K562 (cell line): ENCODE results near the gene TRIP10. TPM values are rescaled to one million over a fixed set of nuclear protein-coding genes. Genes with fewer than 3 reads are reported as not detected.

Experiments
- ATAC-seq: fragments of 200-7000 bp; cut with Tn5 transposase; 3 replicates; pipeline ENCODE4 v1.9.1; 2020; ENCODE audit warnings: moderate library complexity
- BruUV-seq: library from RNA; stranded (reverse); fragments of 400-500 nt; replicated peaks from 2 replicates; lab custom pipeline; 2021; lab: Mats Ljungman, UMichigan
- CTCF ChIA-PET: fragments of 300-600 bp; formaldehyde crosslinking; extraction: SDS; loops from one replicate; lab custom pipeline; 2021; ENCODE audit warnings: low intra/inter-chr PET ratio; lab: Yijun Ruan, JAX
- POLR2A ChIA-PET: fragments of 300-600, 350-650 bp; sonication (Branson Sonifier 250); formaldehyde crosslinking; extraction: SDS; loops from one replicate; lab custom pipeline; 2021; ENCODE audit warnings: antibody characterized with exemption, inconsistent platforms; lab: Yijun Ruan, JAX
- DNase-seq, 4 experiments: peaks; one replicate each; pipeline versions ENCODE4 v3.0.0 to v3.0.0-alpha.2; 2011 to 2018; ENCODE audit warnings: low spot score in 3 of 4, mixed read lengths in 3 of 4; ENCODE audit errors: extremely low read depth in 1 of 4
- FAIRE-seq: peaks from 2 replicates; lab custom pipeline; 2011; peaks lifted over from hg19 to GRCh38; lab: Jason Lieb, UNC
- H2AFZ ChIP-seq: 2 replicates; pipeline ENCODE4 v1.6.0; 2011; ENCODE audit warnings: low read depth, low read length, control low read depth, inconsistent platforms
- H3K27ac ChIP-seq: fragments of 200-600 bp; 3 replicates; pipeline ENCODE4 v1.8.0; 2011; ENCODE audit warnings: low read depth, mild to moderate bottlenecking, control low read depth, inconsistent platforms, low read length, moderate library complexity, mixed read lengths; ENCODE audit errors: extremely low read depth
- H3K27me3 ChIP-seq, 2 experiments: fragments of 300-600 bp in 1 of 2; 2 replicates in 1 of 2; 3 replicates in 1 of 2; pipeline versions ENCODE4 v1.6.0 to v1.8.0; 2011; ENCODE audit warnings: inconsistent platforms in 2 of 2, low read length in 2 of 2, mild to moderate bottlenecking in 1 of 2, mixed read lengths in 1 of 2, moderate library complexity in 1 of 2; ENCODE audit not compliant: control insufficient read depth in 2 of 2, insufficient read depth in 2 of 2
- H3K36me3 ChIP-seq: fragments of 300-600 bp; 3 replicates; pipeline ENCODE4 v1.8.0; 2011; ENCODE audit warnings: mild to moderate bottlenecking, low read length, inconsistent platforms; ENCODE audit not compliant: control insufficient read depth, insufficient read depth
- H3K4me1 ChIP-seq, 2 experiments: fragments of 200-600 bp in 1 of 2; replicated peaks in 1 of 2; 2 replicates in 1 of 2; 3 replicates in 1 of 2; pipeline versions ENCODE4 v1.5.1 to v1.8.0; 2011; ENCODE audit warnings: inconsistent platforms in 2 of 2, low read length in 2 of 2, mild to moderate bottlenecking in 1 of 2, mixed read lengths in 1 of 2, moderate library complexity in 1 of 2; ENCODE audit not compliant: control insufficient read depth in 2 of 2, insufficient read depth in 2 of 2
- H3K4me2 ChIP-seq: 2 replicates; pipeline ENCODE4 v1.6.1; 2011; ENCODE audit warnings: low read length, control low read depth, inconsistent platforms, mixed read lengths; ENCODE audit not compliant: insufficient read depth
- H3K4me3 ChIP-seq: fragments of 200-600 bp; sonication (generic), shearing (Covaris generic); 2 replicates; pipeline ENCODE4 v1.5.1; 2016; ENCODE audit warnings: control low read depth, inconsistent platforms
- H3K79me2 ChIP-seq: fragments of 200-600 bp; 3 replicates; pipeline ENCODE4 v1.8.0; 2011; ENCODE audit warnings: low read length, inconsistent platforms; ENCODE audit not compliant: control insufficient read depth, insufficient read depth
- H3K9ac ChIP-seq, 2 experiments: 2 replicates each; pipeline versions ENCODE4 v1.6.0 to v1.6.1; 2011; ENCODE audit warnings: low read depth in 2 of 2, low read length in 2 of 2, control low read depth in 1 of 2, inconsistent platforms in 1 of 2, mild to moderate bottlenecking in 1 of 2, mixed read lengths in 1 of 2; ENCODE audit not compliant: insufficient read depth in 1 of 2
- H3K9me1 ChIP-seq: one replicate; pipeline ENCODE4 v1.6.0; 2011; ENCODE audit warnings: inconsistent platforms, mild to moderate bottlenecking, low read length, moderate library complexity; ENCODE audit not compliant: control insufficient read depth, insufficient read depth
- H3K9me3 ChIP-seq: replicated peaks from 2 replicates; pipeline ENCODE4 v1.5.1; 2011; ENCODE audit warnings: low read depth, low read length, inconsistent platforms; ENCODE audit not compliant: control insufficient read depth, insufficient read depth
- H4K20me1 ChIP-seq: replicated peaks from 2 replicates; pipeline ENCODE4 v1.6.1; 2011; ENCODE audit warnings: low read length, inconsistent platforms, mixed read lengths; ENCODE audit not compliant: control insufficient read depth, insufficient read depth
- CCAR2 ChIP-seq: fragments of 200-400 bp; formaldehyde crosslinking; IDR thresholded peaks from 2 replicates; pipeline ENCODE4 v1.6.1; 2017; ENCODE audit warnings: mild to moderate bottlenecking, low read depth, low read length
- CEBPG ChIP-seq, 3 experiments: fragments of 200-800 bp in 1 of 3; sonication (Bioruptor generic) in 1 of 3; sonication (generic) in 1 of 3; formaldehyde crosslinking in 1 of 3; IDR thresholded peaks in 2 of 3; conservative IDR thresholded peaks in 1 of 3; 2 replicates each; pipeline versions ENCODE4 v1.6.1 to v1.8.0; 2016 to 2022; ENCODE audit warnings: missing compliant biosample characterization in 2 of 3, missing genetic modification characterization in 2 of 3, mild to moderate bottlenecking in 1 of 3, missing genetic modification reagents in 1 of 3
- DEAF1 ChIP-seq: fragments of 450-650 bp; formaldehyde crosslinking; IDR thresholded peaks from 2 replicates; pipeline ENCODE4 v1.4.0; 2020; ENCODE audit warnings: mild to moderate bottlenecking, moderate library complexity
- FOS ChIP-seq: IDR thresholded peaks from 3 replicates; pipeline ENCODE4 v1.6.1; 2011; ENCODE audit not compliant: insufficient read length; ENCODE audit errors: extremely low read depth
- FOXJ2 ChIP-seq: fragments of 200-800 bp; sonication (Bioruptor generic); IDR thresholded peaks from 2 replicates; pipeline ENCODE4 v1.6.1; 2016; ENCODE audit warnings: missing genetic modification characterization, missing compliant biosample characterization
- NR2C1 ChIP-seq, 2 experiments: fragments of 450-650 bp; IDR thresholded peaks; 2 replicates each; pipeline ENCODE4 v1.6.1; 2017; ENCODE audit warnings: mild to moderate bottlenecking in 2 of 2, antibody characterized with exemption in 1 of 2, inconsistent platforms in 1 of 2, missing compliant biosample characterization in 1 of 2, missing genetic modification characterization in 1 of 2
- RBM22 ChIP-seq: fragments of 200-400 bp; formaldehyde crosslinking; IDR thresholded peaks from 2 replicates; pipeline ENCODE4 v1.6.1; 2018; ENCODE audit warnings: low read length, low read depth; ENCODE audit not compliant: poor library complexity, severe bottlenecking
- TAL1 ChIP-seq: fragments of 450-650 bp; IDR thresholded peaks from 2 replicates; pipeline ENCODE4 v1.6.1; 2016; ENCODE audit warnings: mild to moderate bottlenecking
- U2AF1 ChIP-seq: fragments of 200-400 bp; formaldehyde crosslinking; optimal IDR thresholded peaks from 2 replicates; pipeline ENCODE3; 2017; ENCODE audit warnings: mild to moderate bottlenecking, low read depth, low read length, moderate library complexity
- ZBTB33 ChIP-seq: sonication (generic); formaldehyde crosslinking; IDR thresholded peaks from 2 replicates; pipeline ENCODE4 v1.8.1; 2023; ENCODE audit warnings: mild to moderate bottlenecking, missing genetic modification reagents
- ZBTB7A ChIP-seq: IDR thresholded peaks from 2 replicates; pipeline ENCODE4 v1.6.1; 2011; ENCODE audit warnings: low read depth, mild to moderate bottlenecking, low read length, moderate library complexity, borderline replicate concordance; ENCODE audit not compliant: control insufficient read depth
- ZNF41 ChIP-seq: fragments of 250-450 bp; sonication (Bioruptor Pico); conservative IDR thresholded peaks from 2 replicates; pipeline ENCODE4 v1.4.0; 2020; ENCODE audit warnings: mild to moderate bottlenecking
- ZNF511 ChIP-seq: sonication (generic); formaldehyde crosslinking; IDR thresholded peaks from 2 replicates; pipeline ENCODE4 v1.8.0; 2022; ENCODE audit warnings: mild to moderate bottlenecking, missing genetic modification reagents
- ZNF561 ChIP-seq: fragments of 450-650 bp; formaldehyde crosslinking; conservative IDR thresholded peaks from 2 replicates; pipeline ENCODE4 v1.4.0; 2020; ENCODE audit warnings: mild to moderate bottlenecking, moderate library complexity
- ZNF589 ChIP-seq: fragments of 200-800 bp; sonication (Bioruptor generic); IDR thresholded peaks from 2 replicates; pipeline ENCODE4 v1.6.1; 2016; ENCODE audit warnings: low read depth, missing genetic modification characterization, missing compliant biosample characterization
- WGBS: fragments of 100-300 bp; shearing (Covaris generic); methylation state at CpG from one replicate; pipeline ENCODE4 v1.1.6; 2016; ENCODE audit warnings: low coverage, mixed read lengths; ENCODE audit not compliant: insufficient coverage; ENCODE audit errors: missing lambda C conversion rate; 5-methylcytosine and 5-hydroxymethylcytosine counted together
- in situ Hi-C: fragments of 300-500 bp; cut with MboI; formaldehyde crosslinking; loops from 4 replicates; pipeline ENCODE4 v1.15.0; 2018; ENCODE audit warnings: inconsistent platforms, mixed read lengths
- intact Hi-C: fragments of 100-400 bp; cut with micrococcal nuclease; formaldehyde crosslinking; loops from 2 replicates; pipeline ENCODE4 v1.14.2; 2022
- polyA plus RNA-seq, 8 experiments: library from polyadenylated mRNA; depleted of rRNA in 4 of 8; stranded (reverse) in 5 of 8; unstranded in 3 of 8; fragments of >200 nt; fragmentation: Nextera tagmentation in 2 of 8; fragmentation: Illumina TruSeq in 1 of 8; extraction: Ambion mirVana in 2 of 8; extraction: Trizol in 1 of 8; gene quantifications; 2 replicates each; pipeline versions ENCODE4 v1.2.1 to v1.2.3, GENCODE V29; 2011 to 2014; ENCODE audit warnings: inconsistent platforms in 1 of 8, missing spikeins in 1 of 8
- total RNA-seq, 7 experiments: library from RNA; depleted of rRNA in 6 of 7; stranded (reverse); fragments of >200 nt in 6 of 7; fragmentation: Illumina TruSeq in 2 of 7; extraction: Trizol in 2 of 7; gene quantifications; 2 replicates each; pipeline versions ENCODE4 v1.2.1 to v1.2.3, GENCODE V29; 2011 to 2021; ENCODE audit warnings: low replicate concordance in 1 of 7

TRIP10 gene
- total and polyA plus RNA-seq, 9 of the 15 experiments (the other 6 are each of a cell fraction or from before 2014, with no cell fraction given), result 1.2 to 66.8 (median 36.1) TPM

GRCh38 chr19:6752256-6753177 is 13.0 kb downstream of the TRIP10 start:
- peaks cover 62% of the 10 kb centered on the region; the same call in 2 of the 3 replicates for H3K36me3 ChIP-seq
- DNase-seq (peak in 1 of 4 experiments; percentile 32), FAIRE-seq (no peak), ATAC-seq (no peak)
- no peaks in the 10 kb centered on the region for H3K9me1 ChIP-seq
- peaks cover 0 to 35% of the 10 kb centered on the region in 2 experiments; a peak in 3 of 5 replicates for H3K4me1 ChIP-seq
- in situ Hi-C loops, result no loop called here
- H3K27me3 ChIP-seq, result no peaks in the 10 kb centered on the region
- CTCF ChIA-PET, result interaction anchor here (0.7 kb wide), 1 partner anchor 318 kb away, joined by 3 read pairs; no protein-coding TSS in a partner anchor
- WGBS, result 76% methylated on average over 29 of the region's 50 CpGs
- no TSS peak for BruUV-seq
- POLR2A ChIA-PET, result interaction anchor here (0.6 to 1.8 kb wide), 4 partner anchors 10 to 222 kb away, joined by 3 to 11 read pairs (median 3); partner anchors contain the start of gene TNFSF9
- H3K4me3 ChIP-seq, result peak overlapping the region; percentile 36; the same call in 1 of the 2 replicates
- peak overlapping the region; percentile 58 to 87; a peak in 3 of 4 replicates for H3K9ac ChIP-seq
- H3K4me2 ChIP-seq, result peak overlapping the region; percentile 74
- H2AFZ ChIP-seq, result peak overlapping the region; percentile 90
- no peaks in the 10 kb centered on the region; the same call in 1 of the 2 replicates for H4K20me1 ChIP-seq
- H3K79me2 ChIP-seq, result no peaks in the 10 kb centered on the region
- H3K9me3 ChIP-seq, result no peaks in the 10 kb centered on the region
- intact Hi-C loops, result loop anchor here (1.0 kb wide), 1 partner anchor 15 kb away; the partner anchor contains the start of gene GPR108
- H3K27ac ChIP-seq, result peak overlapping the region; percentile 77
- no peak for TF ChIP-seq U2AF1
- no peak for TF ChIP-seq DEAF1 (CRISPR knock-in tag)
- TF ChIP-seq RBM22, result peak; percentile 30
- no peak for TF ChIP-seq FOXJ2 (tag)
- TF ChIP-seq TAL1, result no peak
- 0 out of 2 replicates have a peak, but pooled peaks have one; percentile 36 for TF ChIP-seq ZBTB7A
- no peak for TF ChIP-seq ZNF41 (CRISPR knock-in tag)
- TF ChIP-seq CCAR2, result no peak
- peak; percentile 57 for TF ChIP-seq NR2C1 (IDR thresholded peaks at IDR 0.05)
- peak; percentile 39; the same call in 1 of the 2 replicates for TF ChIP-seq NR2C1 (tag; IDR thresholded peaks at IDR 0.05)
- TF ChIP-seq CEBPG (CRISPR knock-in tag; IDR thresholded peaks at IDR 0.05), result no peak
- TF ChIP-seq CEBPG (tag; conservative IDR thresholded peaks at IDR 0.05 in 1 of 2, IDR thresholded peaks at IDR 0.05 in 1 of 2), result no peak
- no peak for TF ChIP-seq ZNF589 (CRISPR knock-in tag)
- no peak for TF ChIP-seq FOS
- peak; percentile 83 for TF ChIP-seq ZBTB33 (CRISPR knock-in tag)
- TF ChIP-seq ZNF511 (CRISPR knock-in tag), result 0 out of 2 replicates have a peak, but pooled peaks have one; percentile 1
- TF ChIP-seq ZNF561, result no peak
